Upper lobe of left lung (tissue), 6 donors: ENCODE data around the gene ACOXL. TPM values are rescaled to one million over a fixed set of nuclear protein-coding genes. Genes with fewer than 3 reads are reported as not detected.
A peak's percentile ranks its signal among the peaks of the same experiment; 100 is the strongest.

Experiments used
- ATAC-seq, 2 donors: fragments of 200-7000 bp; cut with Tn5 transposase; one replicate each; pipeline ENCODE4 v1.9.1; 2022; ENCODE audit warnings: mild to moderate bottlenecking in 2 of 2, moderate library complexity in 2 of 2; ENCODE audit not compliant: low FRiP score in 2 of 2
- DNase-seq, 2 donors: peaks; one replicate each; pipeline ENCODE4 v3.0.0-alpha.2; 2019 to 2020
- H3K27ac ChIP-seq, 4 donors: fragments of 200-600 bp; sonication (generic); one replicate each; pipeline ENCODE4 v1.5.1; 2016 to 2019
- H3K27me3 ChIP-seq, 4 donors: fragments of 200-600 bp; sonication (generic); one replicate each; pipeline ENCODE4 v1.5.1; 2017 to 2019
- H3K36me3 ChIP-seq, 4 donors: fragments of 200-600 bp; sonication (generic); one replicate each; pipeline ENCODE4 v1.5.1; 2016 to 2019
- H3K4me1 ChIP-seq, 4 donors: fragments of 200-600 bp; sonication (generic); one replicate each; pipeline ENCODE4 v1.5.1; 2018 to 2019
- H3K4me3 ChIP-seq, 4 donors: fragments of 200-600 bp; sonication (generic); one replicate each; pipeline ENCODE4 v1.5.1; 2017 to 2019; ENCODE audit warnings: mild to moderate bottlenecking in 2 of 4, moderate library complexity in 1 of 4
- H3K9me3 ChIP-seq, 4 donors: fragments of 200-600 bp; sonication (generic); one replicate each; pipeline ENCODE4 v1.5.1; 2018 to 2019
- CTCF ChIP-seq, 6 experiments: fragments of 450-650 bp in 4 of 6; fragments of 200-600 bp in 2 of 6; sonication (generic) in 2 of 6; IDR thresholded peaks; one replicate each; pipeline ENCODE4 v1.5.1; 2016 to 2019; ENCODE audit warnings: antibody characterized with exemption in 6 of 6
- EP300 ChIP-seq, 4 donors: sonication (generic); formaldehyde crosslinking; IDR thresholded peaks; one replicate each; pipeline ENCODE4 v1.5.1; 2017; ENCODE audit warnings: antibody characterized with exemption in 4 of 4, control low read depth in 2 of 4
- POLR2A ChIP-seq, 4 donors: fragments of 450-650 bp; IDR thresholded peaks; one replicate each; pipeline ENCODE4 v1.5.1; 2016 to 2017; ENCODE audit warnings: antibody characterized with exemption in 4 of 4, mild to moderate bottlenecking in 2 of 4
- POLR2AphosphoS5 ChIP-seq, 2 donors: sonication (generic); formaldehyde crosslinking; IDR thresholded peaks; one replicate each; pipeline ENCODE4 v1.5.1; 2017; ENCODE audit warnings: antibody characterized with exemption in 2 of 2
- WGBS, 2 donors: methylation state at CpG; one replicate each; pipeline ENCODE4 v1.1.5; 2017 to 2018; 5-methylcytosine and 5-hydroxymethylcytosine counted together
- total RNA-seq, 6 donors: library from RNA; depleted of rRNA in 4 of 6; stranded (reverse); fragments of >200 nt in 4 of 6; gene quantifications; one replicate each; pipeline versions ENCODE4 v1.1.0 to v1.2.1, GENCODE V29; 2016 to 2021
- donor health status: DM: no; HTN: no; CAD: no; lungs with moderate emphysema.
- donor health status: DM: no; HTN: yes; CAD: no; lungs with severe emphysema.

Gene ACOXL
- total RNA-seq, 6 donors from 2014 or later: 30.2 to 128 (median 38.0) TPM

- no peak for ATAC-seq
- H3K4me3 ChIP-seq: no peak overlapping the region
These were observed 101.9 kb downstream of the ACOXL start for GRCh38 chr2:110834134-110834827.

GRCh38 chr2:110836671-110837070 is 104.3 kb downstream of the ACOXL start:
- H3K27ac ChIP-seq: no peak overlapping the region
- TF ChIP-seq CTCF (IDR thresholded peaks at IDR 0.05) (no peak), EP300 (IDR thresholded peaks at IDR 0.05) (no peak), POLR2AphosphoS5 (IDR thresholded peaks at IDR 0.05) (no peak), POLR2A (IDR thresholded peaks at IDR 0.05) (no peak)
- ATAC-seq: no peak

More at GRCh38 chr2:110834134-110834827, 101.9 kb downstream of the ACOXL start:
- no peak overlapping the region for H3K27ac ChIP-seq
- 54 to 58% methylated on average over 6 to 7 of the region's 7 CpGs for WGBS, 2 donors
- H3K36me3 ChIP-seq: no peaks in the 10 kb centered on the region
- TF ChIP-seq POLR2AphosphoS5 (IDR thresholded peaks at IDR 0.05) (no peak), CTCF (IDR thresholded peaks at IDR 0.05) (no peak), EP300 (IDR thresholded peaks at IDR 0.05) (no peak), POLR2A (IDR thresholded peaks at IDR 0.05) (no peak)
- H3K27me3 ChIP-seq: no peaks in the 10 kb centered on the region
- H3K4me1 ChIP-seq: peaks cover 0 to 5% (median 2%) of the 10 kb centered on the region in 4 donors
- DNase-seq: no peak
- H3K9me3 ChIP-seq: no peaks in the 10 kb centered on the region

GRCh38 chr2:110837446-110838409 is 105.4 kb downstream of the ACOXL start:
- ATAC-seq (no peak), DNase-seq (no peak)
- Histone ChIP-seq H3K27me3 (no peaks in the 10 kb centered on the region), H3K4me3 (no peak overlapping the region), H3K27ac (no peak overlapping the region), H3K9me3 (no peaks in the 10 kb centered on the region), H3K36me3 (no peaks in the 10 kb centered on the region), H3K4me1 (no peaks in the 10 kb centered on the region)
- WGBS, 2 donors: 78 to 83% methylated on average over 12 to 13 of the region's 13 CpGs
- no peak for TF ChIP-seq CTCF (IDR thresholded peaks at IDR 0.05)

More at GRCh38 chr2:110836671-110837070, 104.3 kb downstream of the ACOXL start:
- no peaks in the 10 kb centered on the region for H3K27me3 ChIP-seq
- H3K4me1 ChIP-seq: no peaks in the 10 kb centered on the region
- peak in 1 of 2 donors; percentile 32 for DNase-seq
- WGBS, 2 donors: 90 to 91% methylated on average over 8 of the region's 8 CpGs
- H3K4me3 ChIP-seq: no peak overlapping the region
- H3K36me3 ChIP-seq: no peaks in the 10 kb centered on the region
- H3K9me3 ChIP-seq: no peaks in the 10 kb centered on the region

- 54 to 61% methylated on average over 5 of the region's 5 CpGs for WGBS, 2 donors
- Histone ChIP-seq H3K27me3 (no peaks in the 10 kb centered on the region), H3K27ac (no peak overlapping the region), H3K9me3 (no peaks in the 10 kb centered on the region), H3K36me3 (no peaks in the 10 kb centered on the region), H3K4me3 (no peak overlapping the region), H3K4me1 (no peaks in the 10 kb centered on the region)
- TF ChIP-seq EP300 (IDR thresholded peaks at IDR 0.05): no peak
- no peak for TF ChIP-seq CTCF (IDR thresholded peaks at IDR 0.05)
- no peak for TF ChIP-seq POLR2AphosphoS5 (IDR thresholded peaks at IDR 0.05)
- ATAC-seq (no peak), DNase-seq (no peak)
These were observed 106.4 kb downstream of the ACOXL start for GRCh38 chr2:110838657-110839384.
